AML-193 (cell line): Measurements from ENCODE around the gene BCAP31.
A peak's percentile ranks its signal among the peaks of the same experiment; 100 is the strongest.
"Not testable (repeated sequence)": the region's sequence is repeated elsewhere in the genome, so short reads cannot be mapped to it uniquely, and the experiment has no call there.

ENCODE experiments used
- DNase-seq, 2 experiments: peaks; one replicate each; lab custom pipeline; 2025; lab: John Stamatoyannopoulos, UW

The BCAP31 gene

DNA sequence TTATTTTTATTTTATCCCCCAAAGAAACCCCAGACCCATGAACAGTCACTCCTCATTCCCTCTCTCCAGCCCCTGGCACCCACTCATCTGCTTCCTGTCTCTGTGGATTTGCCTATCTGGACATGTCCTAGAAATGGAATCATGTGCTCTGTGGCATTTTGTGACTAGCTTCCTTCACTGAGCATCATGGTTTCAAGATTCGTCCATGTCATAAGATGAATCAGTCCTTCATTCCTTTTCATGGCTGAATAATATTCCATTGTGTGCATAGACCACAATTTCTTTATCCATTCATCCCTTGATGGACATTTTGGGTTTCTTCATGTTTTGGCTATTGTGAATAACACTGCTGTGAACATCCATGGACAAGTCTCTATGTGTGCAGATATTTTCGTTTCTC, 10.7 kb upstream of the BCAP31 start:
- no peak for DNase-seq

DNA sequence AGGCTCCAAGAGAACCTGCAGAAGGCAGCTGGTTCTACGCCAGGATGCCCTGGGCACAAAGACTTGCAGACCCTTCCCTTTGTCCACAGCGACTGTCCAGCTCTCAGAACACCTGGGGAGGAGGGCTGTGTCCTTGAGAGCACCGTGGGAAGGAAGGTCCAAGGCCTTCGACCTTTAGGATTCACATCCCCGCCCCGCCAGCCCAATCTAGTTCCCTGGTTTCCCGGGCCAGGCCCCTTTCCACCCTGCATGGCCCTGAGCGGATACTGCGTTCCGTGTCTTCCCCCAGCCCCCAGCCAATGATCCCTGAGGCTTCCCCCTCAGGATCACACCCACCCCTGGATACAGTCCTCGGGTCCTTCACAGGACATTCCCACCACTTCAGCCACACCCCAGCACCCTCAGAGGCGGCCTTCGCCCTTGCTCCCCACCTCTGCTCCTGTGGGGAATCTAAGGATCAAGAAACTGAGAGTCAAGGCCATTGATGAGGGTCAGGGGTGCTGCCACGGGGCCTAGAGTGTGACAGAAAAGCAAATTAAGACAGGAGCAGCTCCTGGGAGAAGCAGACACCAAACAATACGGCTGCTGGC, 9.6 kb upstream of the BCAP31 start:
- DNase-seq: no peak

DNA sequence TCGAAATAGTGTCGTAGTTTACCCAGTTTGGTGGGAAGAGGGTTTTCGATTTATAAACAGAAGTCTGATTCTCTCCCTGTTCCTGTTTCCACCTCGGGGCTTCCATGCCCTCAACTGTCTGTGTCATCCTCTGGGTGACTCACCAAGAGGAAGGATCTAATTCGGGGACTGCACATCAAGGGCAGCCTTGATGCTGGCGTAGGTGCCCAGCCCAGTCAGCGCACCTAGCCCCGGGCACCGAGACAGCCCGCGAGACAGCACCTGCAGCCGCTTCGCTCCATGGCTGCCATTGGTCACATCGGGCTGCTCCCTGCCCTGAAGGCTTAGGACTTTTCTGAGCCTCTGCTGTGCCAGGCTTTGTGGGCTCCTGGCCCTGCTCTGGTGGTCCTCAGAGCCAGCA, 8.2 kb upstream of the BCAP31 start:
- DNase-seq: no peak

DNA sequence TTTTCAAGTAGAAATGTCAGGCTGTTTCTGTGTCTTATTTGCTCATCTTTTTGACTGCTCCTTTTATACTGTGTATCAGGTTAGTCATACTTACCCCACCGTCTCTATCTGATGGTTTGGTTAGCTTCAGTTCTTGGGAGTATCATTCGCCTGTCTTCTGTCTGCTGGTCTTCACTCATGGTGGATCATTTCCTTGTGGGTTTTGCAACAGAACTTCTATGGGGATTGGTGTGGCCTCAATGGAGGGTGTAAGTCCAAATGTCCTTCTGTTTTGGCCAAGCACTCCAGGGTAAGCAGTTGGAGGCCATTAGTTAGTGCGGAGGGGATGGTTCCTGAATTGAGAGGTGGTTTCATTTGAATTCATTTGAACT, 7.6 kb upstream of the BCAP31 start:
- no peak for DNase-seq

DNA sequence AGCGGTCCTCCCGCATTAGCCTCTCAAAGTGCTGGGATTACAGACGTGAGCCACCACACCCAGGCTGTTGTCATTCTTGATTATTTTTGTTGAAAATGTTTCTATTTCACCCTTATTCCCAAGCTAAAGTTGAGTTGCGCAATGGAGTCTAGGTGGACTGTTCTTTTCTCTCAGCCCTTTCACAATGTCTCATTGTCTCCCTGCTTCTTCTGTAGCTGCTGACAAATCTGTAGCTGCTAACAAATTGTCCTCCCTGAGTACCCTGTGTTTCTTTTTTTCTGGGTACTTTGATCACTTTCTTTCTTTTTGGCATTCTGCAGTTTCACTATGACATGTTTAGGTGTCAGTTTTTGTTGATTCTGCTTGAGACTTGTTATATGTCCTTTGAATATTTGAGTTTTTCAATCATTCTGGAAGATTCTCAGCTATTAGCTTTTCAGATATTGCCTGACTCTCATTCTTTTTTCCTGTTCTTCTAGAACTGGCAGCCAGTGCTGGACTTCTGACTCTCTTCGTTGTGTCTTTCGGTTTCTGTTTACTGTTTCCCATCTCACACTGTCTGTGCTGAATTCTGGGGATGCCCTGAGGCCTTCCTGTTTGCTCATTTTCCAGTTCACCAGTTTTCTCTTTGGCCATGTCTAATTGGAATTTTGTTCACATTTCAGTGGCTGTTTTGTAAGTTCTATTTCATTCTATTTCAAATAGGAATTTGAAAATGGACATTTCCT, 7.1 kb upstream of the BCAP31 start:
- DNase-seq: no peak

DNA sequence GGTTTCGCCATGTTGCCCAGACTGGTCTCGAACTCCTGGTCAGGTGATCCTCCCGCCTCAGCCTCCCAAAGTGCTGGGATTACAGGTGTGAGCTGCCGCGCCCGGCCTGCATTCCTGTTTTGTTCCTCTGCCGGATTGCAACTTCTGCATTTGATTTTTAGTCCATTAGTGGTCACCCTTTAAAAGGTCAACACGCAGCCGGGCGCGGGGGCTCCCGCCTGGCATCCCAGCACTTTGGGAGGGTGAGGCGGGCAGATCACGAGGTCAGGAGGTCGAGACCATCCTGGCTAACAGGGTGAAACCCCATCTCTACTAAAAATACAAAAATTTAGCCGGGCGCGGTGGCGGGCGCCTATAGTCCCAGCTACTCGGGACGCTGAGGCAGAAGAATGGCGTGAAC, 5.9 kb upstream of the BCAP31 start:
- not testable (repeated sequence) for DNase-seq

DNA sequence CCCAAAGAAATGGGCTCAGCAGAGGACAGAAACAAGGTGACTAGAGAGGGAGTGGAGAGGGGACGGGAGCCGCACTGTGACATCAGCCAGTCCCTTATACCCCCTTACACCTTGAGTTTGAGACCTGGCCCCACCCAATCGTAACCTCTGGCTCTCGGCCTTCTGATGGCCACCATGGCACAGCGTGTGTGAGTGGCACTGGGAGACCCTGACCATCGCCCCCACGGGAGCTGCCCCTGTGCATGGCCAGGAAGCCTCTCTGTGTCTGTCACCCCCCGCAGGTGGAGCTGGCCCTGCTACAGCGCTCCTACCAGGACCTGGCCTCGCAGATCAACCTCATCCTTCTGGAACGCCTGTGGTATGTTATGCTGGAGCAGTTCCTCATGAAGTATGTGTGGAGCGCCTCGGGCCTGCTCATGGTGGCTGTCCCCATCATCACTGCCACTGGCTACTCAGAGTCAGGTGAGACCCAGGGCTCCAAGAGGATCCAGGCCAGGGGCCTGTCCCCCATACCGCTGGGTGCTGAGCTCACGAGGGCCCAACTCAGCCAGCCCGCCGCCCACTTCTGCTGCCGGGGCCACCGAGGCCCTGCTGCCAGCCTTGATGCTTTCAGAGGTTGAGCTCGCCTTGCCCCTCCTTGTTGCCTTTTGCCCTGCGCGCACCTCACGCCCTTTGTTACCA, 4.9 kb upstream of the BCAP31 start:
- no peak for DNase-seq

DNA sequence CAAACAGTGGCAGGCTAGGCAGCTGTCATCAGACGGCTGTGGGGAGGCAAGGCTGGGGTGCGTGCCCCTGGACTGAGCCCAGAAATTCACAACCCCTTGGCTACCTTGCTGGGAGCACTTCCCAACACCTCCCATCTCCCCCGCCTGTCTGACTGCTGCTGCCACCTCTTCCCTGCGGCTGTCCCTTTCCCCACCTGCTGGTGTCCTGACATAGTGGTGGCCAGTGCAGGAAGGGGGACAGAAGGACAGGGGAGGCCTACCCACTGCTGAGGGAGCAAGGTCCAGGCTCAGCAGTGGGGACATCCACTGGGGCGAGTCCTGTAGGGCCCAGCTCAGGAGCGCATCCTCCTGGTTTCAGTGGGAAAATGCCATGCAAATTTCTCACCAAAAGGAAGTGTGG, 3.9 kb upstream of the BCAP31 start:
- no peak for DNase-seq

DNA sequence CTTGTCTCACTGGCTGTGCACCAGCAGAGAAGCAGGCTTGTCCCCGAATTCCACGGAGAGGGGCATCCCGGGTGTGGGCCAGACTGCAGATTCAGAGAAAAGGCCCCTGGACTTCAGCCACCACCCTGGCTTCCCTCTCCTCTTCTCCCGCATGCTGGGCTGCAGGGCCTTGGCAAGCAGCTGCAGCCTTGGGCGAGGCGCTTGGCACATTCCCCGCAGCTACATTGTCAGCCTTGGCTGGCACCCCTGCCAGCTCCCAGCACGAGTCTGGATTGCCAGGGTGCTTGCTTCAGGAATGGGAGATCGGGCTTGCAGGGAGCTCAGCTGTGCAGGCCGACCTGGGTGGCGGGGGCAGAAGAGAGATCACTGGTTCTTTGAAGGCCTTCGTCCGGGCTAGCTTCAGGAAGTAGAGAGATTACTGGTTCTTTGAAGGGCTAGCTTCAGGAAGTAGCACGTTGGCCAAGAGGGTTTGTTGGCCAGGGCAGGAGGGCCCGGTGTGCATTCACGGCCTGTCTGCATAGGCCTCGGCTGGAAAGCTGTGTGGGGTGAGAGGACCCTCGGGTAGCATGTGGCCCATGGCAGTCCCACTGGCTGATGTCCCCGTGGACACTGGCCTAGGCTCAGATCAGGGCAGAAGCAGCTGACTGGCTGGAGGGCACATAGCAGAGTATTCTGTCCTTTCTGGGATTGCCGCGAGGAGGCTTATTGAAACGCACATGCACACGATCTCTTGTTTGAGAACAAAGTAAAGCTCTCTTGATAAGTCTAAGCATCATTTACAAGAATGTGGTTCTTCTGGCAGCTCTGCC, 3.1 kb upstream of the BCAP31 start:
- DNase-seq: peak; percentile 40 to 50

DNA sequence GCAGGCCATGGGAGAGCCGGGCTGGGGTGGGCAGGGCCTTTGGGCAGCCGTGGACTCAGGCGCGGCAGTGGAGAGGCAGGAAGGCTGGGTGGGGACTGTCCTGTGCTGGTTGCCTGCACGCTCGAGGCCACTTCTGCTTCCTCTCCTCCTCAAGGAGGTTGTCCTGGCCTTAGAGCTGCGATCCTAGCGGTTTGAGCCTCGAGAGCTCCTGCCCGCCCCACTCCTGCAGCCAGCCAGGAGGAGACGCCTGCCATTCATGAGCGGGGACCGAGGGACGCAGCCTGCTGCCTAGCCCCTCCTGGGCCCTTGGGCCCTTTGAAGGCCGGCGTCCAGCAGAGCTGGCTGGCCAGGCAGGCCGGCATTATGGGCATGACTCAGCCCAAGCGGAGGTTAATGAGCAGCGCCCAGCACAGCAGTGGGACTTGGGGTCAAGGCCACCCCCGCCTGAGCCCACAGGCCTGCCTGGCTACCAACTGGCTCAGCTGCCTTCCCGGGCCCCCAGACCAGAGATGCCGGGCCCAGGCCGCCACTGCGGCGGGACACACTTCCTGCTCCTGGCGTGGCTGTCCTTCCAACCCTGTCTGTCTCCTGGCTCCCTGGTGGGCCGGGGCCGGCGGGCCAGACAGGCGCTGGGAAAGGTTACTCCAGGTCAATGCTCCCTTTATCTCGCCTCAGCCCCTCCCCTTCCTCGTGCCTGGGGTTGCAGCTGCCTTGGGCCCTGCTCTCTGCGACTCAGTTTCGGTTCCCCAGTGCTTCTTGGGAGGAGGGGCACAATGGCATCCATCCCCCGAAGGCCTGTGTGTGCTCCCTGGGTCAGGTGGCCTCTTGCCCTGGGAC, 2.3 kb upstream of the BCAP31 start:
- peak in 1 of 2 experiments; percentile 9 for DNase-seq

DNA sequence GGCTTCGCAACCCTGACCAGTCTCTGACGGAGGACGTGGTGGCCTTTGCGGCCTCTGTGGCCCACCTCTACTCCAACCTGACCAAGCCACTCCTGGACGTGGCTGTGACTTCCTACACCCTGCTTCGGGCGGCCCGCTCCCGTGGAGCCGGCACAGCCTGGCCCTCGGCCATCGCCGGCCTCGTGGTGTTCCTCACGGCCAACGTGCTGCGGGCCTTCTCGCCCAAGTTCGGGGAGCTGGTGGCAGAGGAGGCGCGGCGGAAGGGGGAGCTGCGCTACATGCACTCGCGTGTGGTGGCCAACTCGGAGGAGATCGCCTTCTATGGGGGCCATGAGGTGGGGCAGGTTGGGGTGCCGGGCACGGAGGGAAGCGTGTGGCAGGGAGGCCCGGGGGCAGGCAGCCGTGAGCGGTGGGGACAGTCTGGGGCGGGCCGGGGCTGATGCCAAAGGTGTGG, 1.7 kb upstream of the BCAP31 start:
- DNase-seq: no peak

DNA sequence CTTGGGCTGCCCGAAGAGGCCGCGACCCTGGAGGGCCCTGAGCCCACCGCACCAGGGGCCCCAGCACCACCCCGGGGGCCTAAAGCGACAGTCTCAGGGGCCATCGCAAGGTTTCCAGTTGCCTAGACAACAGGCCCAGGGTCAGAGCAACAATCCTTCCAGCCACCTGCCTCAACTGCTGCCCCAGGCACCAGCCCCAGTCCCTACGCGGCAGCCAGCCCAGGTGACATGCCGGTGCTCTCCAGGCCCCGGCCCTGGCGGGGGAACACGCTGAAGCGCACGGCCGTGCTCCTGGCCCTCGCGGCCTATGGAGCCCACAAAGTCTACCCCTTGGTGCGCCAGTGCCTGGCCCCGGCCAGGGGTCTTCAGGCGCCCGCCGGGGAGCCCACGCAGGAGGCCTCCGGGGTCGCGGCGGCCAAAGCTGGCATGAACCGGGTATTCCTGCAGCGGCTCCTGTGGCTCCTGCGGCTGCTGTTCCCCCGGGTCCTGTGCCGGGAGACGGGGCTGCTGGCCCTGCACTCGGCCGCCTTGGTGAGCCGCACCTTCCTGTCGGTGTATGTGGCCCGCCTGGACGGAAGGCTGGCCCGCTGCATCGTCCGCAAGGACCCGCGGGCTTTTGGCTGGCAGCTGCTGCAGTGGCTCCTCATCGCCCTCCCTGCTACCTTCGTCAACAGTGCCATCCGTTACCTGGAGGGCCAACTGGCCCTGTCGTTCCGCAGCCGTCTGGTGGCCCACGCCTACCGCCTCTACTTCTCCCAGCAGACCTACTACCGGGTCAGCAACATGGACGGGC, 1.0 kb upstream of the BCAP31 start:
- DNase-seq: no peak

DNA sequence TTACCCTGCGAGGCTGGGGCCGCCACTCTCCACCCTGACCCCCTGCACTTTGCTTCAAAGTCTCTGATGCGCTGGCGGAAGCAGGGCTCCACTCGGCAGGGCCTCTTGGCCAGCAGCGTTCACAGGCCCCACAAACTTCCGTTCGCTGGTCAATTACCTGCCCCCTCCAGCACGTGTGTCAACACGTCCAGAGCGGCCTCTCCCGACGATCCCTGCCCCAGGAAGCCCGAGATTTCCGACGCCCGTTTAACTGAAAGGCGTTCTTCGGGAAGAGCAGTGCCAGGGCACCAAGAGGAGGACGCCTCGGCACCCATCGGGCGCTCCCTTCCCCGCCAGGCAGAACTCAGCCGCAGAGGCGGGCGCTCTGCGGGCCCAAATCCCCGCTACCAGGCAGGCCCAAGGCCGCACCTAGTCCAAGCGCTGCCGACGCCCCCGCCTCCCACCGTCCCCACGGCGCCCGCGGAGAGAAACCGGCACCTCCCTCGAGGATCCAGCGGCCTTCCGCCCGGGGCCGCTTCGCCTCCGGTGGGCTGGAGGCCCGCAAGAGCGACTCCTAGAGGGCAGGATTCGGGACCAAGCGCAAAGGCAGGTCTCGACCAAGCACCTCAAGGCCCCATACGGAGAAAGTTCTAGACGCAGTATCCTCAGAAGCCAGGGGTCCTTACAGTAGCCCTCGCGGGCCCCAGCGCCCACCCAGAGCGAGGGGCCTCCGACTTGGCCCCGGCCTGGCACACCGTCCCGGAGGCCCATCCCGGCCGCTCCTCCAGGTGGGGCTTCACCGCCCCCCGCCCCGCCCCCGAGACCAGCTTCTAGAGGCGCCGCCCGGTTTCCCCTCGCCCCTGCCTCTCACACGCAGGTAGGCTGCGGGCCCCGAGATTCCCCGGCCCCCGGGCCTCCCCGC, 586 bp downstream of the BCAP31 start:
- no peak for DNase-seq

DNA sequence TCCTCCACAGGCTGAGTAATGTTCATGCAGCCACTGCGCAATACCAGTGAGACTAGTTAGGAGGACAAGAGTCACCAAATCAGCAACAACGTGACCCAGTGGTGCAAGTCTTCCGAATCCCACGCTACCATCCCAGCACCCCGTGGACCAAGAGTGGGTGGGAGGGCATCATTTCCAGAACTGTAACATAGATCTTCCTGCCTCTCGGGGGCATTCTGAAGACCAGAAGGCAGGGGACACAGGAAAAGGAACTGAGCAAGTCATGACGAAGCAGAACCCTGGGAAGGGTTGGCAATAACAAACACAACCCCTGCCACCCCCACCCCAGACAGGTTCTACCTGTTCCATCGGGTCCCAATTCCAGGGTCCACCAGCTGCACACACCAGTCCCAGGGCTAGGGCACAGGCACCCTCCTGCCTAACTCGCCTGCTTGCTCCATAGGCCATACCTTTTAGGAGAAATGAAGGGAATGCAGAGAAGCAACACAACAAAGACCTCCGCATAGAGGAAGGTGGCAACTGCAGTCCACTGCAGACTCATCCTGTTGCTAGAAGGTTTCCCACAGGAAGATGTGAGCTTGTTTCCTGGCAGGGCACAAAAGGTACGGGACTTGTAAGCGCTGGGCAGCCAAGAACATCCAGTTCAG, 1.4 kb downstream of the BCAP31 start:
- DNase-seq: peak in 1 of 2 experiments; percentile 22

DNA sequence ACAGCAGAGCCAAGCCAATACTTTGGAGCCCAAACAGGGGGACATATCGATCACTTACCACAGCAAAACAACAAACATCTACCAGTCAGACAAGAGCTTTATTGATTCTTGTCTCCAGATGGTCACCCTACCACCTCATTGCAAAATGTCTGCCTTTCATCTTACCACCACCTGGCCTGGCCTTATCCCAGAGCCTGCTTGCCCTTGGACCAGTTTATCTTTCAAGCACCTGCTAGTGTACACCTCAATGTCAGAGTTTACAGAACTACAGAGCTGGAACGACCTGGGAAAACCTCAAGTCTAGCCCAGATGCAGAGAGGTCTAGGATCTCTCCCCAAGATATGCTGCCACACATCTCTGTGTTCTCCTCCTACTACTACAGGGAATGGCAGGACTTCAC, 4.5 kb downstream of the BCAP31 start:
- no peak for DNase-seq

DNA sequence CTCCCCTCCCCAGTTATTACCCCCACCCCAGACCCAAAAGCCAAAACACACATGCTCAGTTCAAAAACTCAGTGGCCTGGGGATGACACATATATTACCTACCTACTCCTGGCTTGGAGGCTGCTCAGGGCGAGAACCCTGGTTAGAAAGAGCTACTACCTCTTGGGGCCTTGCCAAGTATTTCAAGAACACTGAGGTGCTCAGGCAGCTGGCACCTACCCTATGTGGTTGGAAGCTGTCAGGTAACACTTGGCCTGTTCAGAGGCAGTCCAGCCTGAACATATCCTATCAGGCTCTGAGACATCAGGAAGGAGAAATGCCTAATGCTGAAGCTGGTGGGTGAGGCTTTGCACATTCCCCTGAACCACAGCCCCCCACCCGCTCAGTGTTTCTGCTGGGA, 4.9 kb downstream of the BCAP31 start:
- no peak for DNase-seq

DNA sequence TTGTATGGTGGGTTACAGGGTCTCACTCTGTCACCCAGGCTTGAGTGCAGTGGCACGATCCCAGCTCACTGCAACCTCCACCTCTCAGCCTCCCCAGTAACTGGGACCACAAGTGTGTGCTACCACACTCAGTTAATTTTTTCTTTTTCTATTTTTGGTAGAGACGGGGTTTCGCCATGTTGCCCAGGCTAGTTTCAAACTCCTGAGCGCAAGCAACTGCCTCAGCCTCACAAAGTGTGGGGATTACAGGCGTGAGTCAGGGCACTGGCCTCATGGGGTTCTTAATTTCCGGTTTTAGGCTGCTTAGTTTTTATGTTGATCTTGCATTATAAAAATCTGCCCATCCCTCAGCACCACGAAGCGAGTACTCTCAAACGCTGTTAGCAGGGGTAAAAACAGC, 6.7 kb downstream of the BCAP31 start:
- no peak for DNase-seq

DNA sequence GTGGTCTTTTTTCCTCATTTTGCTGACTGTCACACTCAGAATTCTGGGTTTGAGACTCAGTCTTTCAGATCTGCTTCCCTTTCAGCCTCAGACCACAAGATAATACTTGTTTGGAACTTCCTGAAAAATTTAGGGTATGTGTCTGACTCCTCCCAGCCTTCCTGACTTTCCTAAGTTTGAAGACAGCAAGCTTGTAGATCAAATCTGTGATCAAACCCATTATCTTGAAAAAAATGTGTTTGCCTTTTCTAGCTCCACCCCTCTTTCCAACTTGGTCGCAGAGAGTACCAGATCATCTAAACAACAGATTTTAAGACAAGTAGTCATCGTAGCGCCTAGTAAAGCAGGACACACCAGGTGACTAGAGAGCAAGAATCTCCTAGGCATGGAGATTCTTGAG, 9.9 kb downstream of the BCAP31 start:
- no peak for DNase-seq
